Astrocyte of the cerebellum (primary cell): ENCODE data around the gene MED12L.
A peak's percentile ranks its signal among the peaks of the same experiment; 100 is the strongest.

ENCODE experiments used
- DNase-seq: peaks from one replicate; pipeline ENCODE4 v3.0.0-alpha.2; 2011; ENCODE audit warnings: low read depth
- H3K4me3 ChIP-seq: 2 replicates; pipeline ENCODE4 v1.5.1; 2011; ENCODE audit warnings: mild to moderate bottlenecking, low read depth, low read length, moderate library complexity
- CTCF ChIP-seq: IDR thresholded peaks from 2 replicates; pipeline ENCODE4 v1.5.1; 2012; ENCODE audit warnings: low read length, low read depth, moderate library complexity, mild to moderate bottlenecking; ENCODE audit errors: missing control alignments
- in situ Hi-C: cut with HindIII; loops from 2 replicates; pipeline ENCODE4 v1.10.0; 2017; ENCODE audit warnings: low sequenced_read_pairs

Gene MED12L

GRCh38 chr3:151434151-151434890 is 348.9 kb downstream of the MED12L start:
- peak; percentile 57 for DNase-seq
- in situ Hi-C loops = no loop called here
- H3K4me3 ChIP-seq = no peak overlapping the region
- TF ChIP-seq CTCF = no peak

GRCh38 chr3:151436675-151437446 is 351.4 kb downstream of the MED12L start:
- no peak for TF ChIP-seq CTCF
- in situ Hi-C loops = no loop called here
- no peak overlapping the region for H3K4me3 ChIP-seq
- DNase-seq = no peak

GRCh38 chr3:151437906-151438305 is 352.4 kb downstream of the MED12L start:
- no peak for DNase-seq
- TF ChIP-seq CTCF = no peak
- in situ Hi-C loops = no loop called here
- no peak overlapping the region for H3K4me3 ChIP-seq

- peak; percentile 71 for DNase-seq
- in situ Hi-C loops = no loop called here
- TF ChIP-seq CTCF = peak; percentile 82
Measured at GRCh38 chr3:151439652-151440125, 354.2 kb downstream of the MED12L start.

GRCh38 chr3:151440940-151441339 is 355.5 kb downstream of the MED12L start:
- in situ Hi-C loops = no loop called here
- no peak for TF ChIP-seq CTCF

More at GRCh38 chr3:151439652-151440125, 354.2 kb downstream of the MED12L start:
- H3K4me3 ChIP-seq = no peak overlapping the region

GRCh38 chr3:151443583-151443982 is 358.1 kb downstream of the MED12L start:
- in situ Hi-C loops = no loop called here
- TF ChIP-seq CTCF = no peak
- no peak overlapping the region for H3K4me3 ChIP-seq
- DNase-seq = no peak

More at GRCh38 chr3:151440940-151441339, 355.5 kb downstream of the MED12L start:
- no peak overlapping the region for H3K4me3 ChIP-seq
- DNase-seq = no peak
